ENCODE results near the gene KLHL14.

DNA sequence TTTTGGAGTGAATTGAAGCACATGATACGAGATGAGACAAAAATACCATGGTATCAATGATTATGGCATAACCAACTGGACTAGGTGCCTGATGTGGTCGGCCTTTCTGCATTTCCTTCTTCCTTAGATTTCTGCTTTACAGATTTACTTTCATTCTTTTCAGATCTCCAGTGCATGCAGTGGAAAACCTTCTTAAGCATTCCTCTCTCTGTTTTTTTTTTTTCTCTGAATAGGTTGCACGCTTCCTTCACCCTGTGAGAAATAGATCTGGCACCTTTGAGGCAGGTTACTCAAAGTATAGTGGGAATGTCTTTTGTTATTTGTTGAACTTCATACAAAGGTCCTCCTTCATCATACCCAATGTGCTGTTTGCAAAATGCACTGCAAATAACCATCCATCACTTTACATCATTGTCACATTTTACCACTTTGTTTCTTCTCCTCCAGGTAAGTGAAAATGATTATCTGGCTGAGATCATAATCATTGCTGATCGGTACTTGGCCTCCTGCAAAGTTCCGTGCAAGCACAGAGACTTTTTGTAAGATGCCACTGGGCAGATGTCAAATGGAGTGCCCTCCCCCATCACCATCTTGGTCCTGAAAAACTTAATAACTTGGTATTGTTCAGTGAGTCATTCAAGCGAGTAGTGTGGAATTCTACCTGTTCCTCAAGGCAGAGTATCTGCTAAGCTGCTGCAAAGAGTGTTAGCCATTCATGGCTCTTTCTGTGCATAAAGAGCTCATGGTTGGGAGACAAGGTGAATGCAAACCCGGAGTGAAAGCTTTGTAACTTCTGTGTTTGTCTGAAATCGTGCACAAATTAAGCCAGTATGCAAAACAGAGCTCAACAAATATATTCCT lies 30.0 kb upstream of the KLHL14 start:
- no peak for TF ChIP-seq POLR2AphosphoS5 (IDR thresholded peaks at IDR 0.05)
- TF ChIP-seq EP300 (IDR thresholded peaks at IDR 0.05), result no peak
- no peak for TF ChIP-seq CTCF (IDR thresholded peaks at IDR 0.05)
- no peak for TF ChIP-seq POLR2A (IDR thresholded peaks at IDR 0.05)
